HL-60 (cell line): ENCODE data around the gene SEMA3B.
"Not testable (repeated sequence)": the region's sequence is repeated elsewhere in the genome, so short reads cannot be mapped to it uniquely, and the experiment has no call there.

Source experiments
- TF ChIP-seq, protein P1 (sequence below): IDR thresholded peaks from one replicate; pipeline ENCODE4 v1.5.1; 2011; ENCODE audit warnings: low read length, control low read depth, inconsistent platforms; ENCODE audit not compliant: insufficient read depth
- TF ChIP-seq, protein P2 (sequence below): IDR thresholded peaks from 2 replicates; pipeline ENCODE4 v1.6.1; 2012; ENCODE audit warnings: low read depth; ENCODE audit not compliant: insufficient replicate concordance

DNA sequence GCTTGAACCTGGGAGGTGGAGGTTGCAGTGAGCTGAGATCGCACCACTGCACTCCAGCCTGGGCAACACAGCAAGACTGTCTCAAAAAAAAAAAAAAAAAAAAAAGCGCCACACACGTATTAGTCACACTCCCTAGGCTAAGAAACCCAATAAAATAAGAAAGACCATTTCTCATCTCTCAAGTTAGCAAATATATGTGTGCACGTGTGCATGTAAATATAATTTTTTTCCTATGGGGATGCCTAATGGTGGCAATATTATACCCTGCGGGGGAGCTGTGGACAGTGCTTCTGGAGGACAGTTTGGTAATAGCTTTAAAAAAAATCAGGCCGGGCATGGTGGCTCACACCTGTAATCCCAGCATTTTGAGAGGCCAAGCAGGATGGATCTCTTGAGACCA lies 15.2 kb downstream of the SEMA3B start:
- TF ChIP-seq, protein P1, sequence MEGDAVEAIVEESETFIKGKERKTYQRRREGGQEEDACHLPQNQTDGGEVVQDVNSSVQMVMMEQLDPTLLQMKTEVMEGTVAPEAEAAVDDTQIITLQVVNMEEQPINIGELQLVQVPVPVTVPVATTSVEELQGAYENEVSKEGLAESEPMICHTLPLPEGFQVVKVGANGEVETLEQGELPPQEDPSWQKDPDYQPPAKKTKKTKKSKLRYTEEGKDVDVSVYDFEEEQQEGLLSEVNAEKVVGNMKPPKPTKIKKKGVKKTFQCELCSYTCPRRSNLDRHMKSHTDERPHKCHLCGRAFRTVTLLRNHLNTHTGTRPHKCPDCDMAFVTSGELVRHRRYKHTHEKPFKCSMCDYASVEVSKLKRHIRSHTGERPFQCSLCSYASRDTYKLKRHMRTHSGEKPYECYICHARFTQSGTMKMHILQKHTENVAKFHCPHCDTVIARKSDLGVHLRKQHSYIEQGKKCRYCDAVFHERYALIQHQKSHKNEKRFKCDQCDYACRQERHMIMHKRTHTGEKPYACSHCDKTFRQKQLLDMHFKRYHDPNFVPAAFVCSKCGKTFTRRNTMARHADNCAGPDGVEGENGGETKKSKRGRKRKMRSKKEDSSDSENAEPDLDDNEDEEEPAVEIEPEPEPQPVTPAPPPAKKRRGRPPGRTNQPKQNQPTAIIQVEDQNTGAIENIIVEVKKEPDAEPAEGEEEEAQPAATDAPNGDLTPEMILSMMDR: not testable (repeated sequence)
- TF ChIP-seq, protein P2, sequence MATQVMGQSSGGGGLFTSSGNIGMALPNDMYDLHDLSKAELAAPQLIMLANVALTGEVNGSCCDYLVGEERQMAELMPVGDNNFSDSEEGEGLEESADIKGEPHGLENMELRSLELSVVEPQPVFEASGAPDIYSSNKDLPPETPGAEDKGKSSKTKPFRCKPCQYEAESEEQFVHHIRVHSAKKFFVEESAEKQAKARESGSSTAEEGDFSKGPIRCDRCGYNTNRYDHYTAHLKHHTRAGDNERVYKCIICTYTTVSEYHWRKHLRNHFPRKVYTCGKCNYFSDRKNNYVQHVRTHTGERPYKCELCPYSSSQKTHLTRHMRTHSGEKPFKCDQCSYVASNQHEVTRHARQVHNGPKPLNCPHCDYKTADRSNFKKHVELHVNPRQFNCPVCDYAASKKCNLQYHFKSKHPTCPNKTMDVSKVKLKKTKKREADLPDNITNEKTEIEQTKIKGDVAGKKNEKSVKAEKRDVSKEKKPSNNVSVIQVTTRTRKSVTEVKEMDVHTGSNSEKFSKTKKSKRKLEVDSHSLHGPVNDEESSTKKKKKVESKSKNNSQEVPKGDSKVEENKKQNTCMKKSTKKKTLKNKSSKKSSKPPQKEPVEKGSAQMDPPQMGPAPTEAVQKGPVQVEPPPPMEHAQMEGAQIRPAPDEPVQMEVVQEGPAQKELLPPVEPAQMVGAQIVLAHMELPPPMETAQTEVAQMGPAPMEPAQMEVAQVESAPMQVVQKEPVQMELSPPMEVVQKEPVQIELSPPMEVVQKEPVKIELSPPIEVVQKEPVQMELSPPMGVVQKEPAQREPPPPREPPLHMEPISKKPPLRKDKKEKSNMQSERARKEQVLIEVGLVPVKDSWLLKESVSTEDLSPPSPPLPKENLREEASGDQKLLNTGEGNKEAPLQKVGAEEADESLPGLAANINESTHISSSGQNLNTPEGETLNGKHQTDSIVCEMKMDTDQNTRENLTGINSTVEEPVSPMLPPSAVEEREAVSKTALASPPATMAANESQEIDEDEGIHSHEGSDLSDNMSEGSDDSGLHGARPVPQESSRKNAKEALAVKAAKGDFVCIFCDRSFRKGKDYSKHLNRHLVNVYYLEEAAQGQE: not testable (repeated sequence)
